AG10803 (cell line): Measurements from ENCODE around the gene QRFP.

ENCODE experiments used
- DNase-seq: peaks from one replicate; pipeline ENCODE4 v3.0.0; 2010; ENCODE audit warnings: low read depth
- H3K4me3 ChIP-seq: 2 replicates; pipeline ENCODE4 v1.5.1; 2011; ENCODE audit warnings: mild to moderate bottlenecking, low read length, control low read depth
- CTCF ChIP-seq: conservative IDR thresholded peaks from 2 replicates; pipeline ENCODE4 v1.5.1; 2011; ENCODE audit warnings: mild to moderate bottlenecking, low read length, control low read depth, inconsistent platforms

The QRFP gene

DNA sequence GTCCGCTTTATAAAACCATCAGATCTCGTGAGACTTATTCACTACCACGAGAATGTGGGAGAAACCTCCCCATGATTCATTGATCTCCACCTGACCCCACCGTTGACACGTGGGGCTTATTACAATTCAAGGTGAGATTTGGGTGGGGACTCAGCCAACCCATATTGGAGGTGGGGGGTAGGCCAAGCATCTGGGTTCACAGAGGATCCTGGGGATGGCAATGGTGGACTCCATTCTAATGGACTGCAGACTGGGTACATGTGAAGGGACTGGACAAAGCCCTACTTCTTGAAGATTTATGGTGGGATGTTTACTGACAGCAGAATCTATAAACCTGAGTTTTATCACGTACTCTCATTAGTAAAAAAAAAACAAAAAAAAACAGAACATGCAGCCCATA, 15.1 kb downstream of the QRFP start:
- no peak for TF ChIP-seq CTCF
- DNase-seq = no peak
- H3K4me3 ChIP-seq = no peak overlapping the region

GRCh38 chr9:130880599-130881220, 15.9 kb downstream of the QRFP start:
- H3K4me3 ChIP-seq = no peak overlapping the region
- no peak for DNase-seq
- TF ChIP-seq CTCF = no peak

- no peak for DNase-seq
- no peak overlapping the region for H3K4me3 ChIP-seq
- no peak for TF ChIP-seq CTCF
Observed at GRCh38 chr9:130879863-130880411, 16.7 kb downstream of the QRFP start.

GRCh38 chr9:130878295-130878694, 18.3 kb downstream of the QRFP start:
- DNase-seq = no peak
- no peak for TF ChIP-seq CTCF
- no peak overlapping the region for H3K4me3 ChIP-seq

DNA sequence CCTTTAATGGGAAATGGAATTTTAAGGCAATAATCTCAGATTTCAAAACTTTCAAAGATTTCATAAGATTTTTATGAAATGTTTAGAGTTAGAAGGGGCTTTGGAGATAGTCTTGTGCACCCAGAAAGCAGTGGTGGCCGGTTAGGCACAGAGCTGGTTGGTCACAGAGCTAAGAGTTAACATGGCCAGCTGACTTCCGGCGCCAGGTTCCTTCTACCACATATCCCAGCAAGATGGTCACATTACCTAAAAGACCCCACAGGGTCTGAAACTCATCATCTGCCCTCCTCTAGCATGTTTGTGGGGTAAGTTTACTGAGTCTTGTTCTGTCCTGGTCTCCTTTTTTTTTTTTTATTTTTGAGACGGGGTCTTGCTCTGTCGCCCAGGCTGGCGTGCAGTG, 19.3 kb downstream of the QRFP start:
- H3K4me3 ChIP-seq = no peak overlapping the region
- TF ChIP-seq CTCF = no peak
- no peak for DNase-seq

DNA sequence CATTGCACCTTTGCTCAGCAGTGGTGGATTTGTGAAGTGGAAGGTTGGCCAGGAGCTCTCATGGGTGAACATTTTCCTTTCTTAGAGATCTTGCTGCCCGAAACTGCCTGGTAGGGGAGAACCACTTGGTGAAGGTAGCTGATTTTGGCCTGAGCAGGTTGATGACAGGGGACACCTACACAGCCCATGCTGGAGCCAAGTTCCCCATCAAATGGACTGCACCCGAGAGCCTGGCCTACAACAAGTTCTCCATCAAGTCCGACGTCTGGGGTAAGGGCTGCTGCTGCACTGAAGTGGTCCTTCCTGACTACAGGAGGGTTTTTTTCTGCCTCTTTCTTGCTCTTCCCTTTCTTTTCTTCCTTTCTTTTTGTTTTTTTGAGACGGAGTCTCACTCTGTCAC, 21.8 kb downstream of the QRFP start:
- DNase-seq = no peak
- no peak overlapping the region for H3K4me3 ChIP-seq
- TF ChIP-seq CTCF = no peak

GRCh38 chr9:130873966-130874365, 22.6 kb downstream of the QRFP start:
- H3K4me3 ChIP-seq = no peak overlapping the region
- no peak for TF ChIP-seq CTCF
- no peak for DNase-seq
